GM23248 (cell line): ENCODE results near the gene ISYNA1. TPM values are rescaled to one million over a fixed set of nuclear protein-coding genes. Genes with fewer than 3 reads are reported as not detected.
A peak's percentile ranks its signal among the peaks of the same experiment; 100 is the strongest.

Source experiments
- DNase-seq: peaks from one replicate; pipeline ENCODE4 v3.0.0-alpha.2; 2015
- H2AFZ ChIP-seq: fragments of 200-600 bp; sonication (generic); 2 replicates; pipeline ENCODE4 v1.6.1; 2016; ENCODE audit warnings: antibody characterized with exemption
- H3F3A ChIP-seq: fragments of 200-600 bp; sonication (generic); 2 replicates; pipeline ENCODE4 v1.6.1; 2016; ENCODE audit warnings: mild to moderate bottlenecking, antibody characterized with exemption, mixed run types; ENCODE audit not compliant: insufficient read depth
- H3K27ac ChIP-seq: fragments of 200-600 bp; sonication (generic); 2 replicates; pipeline ENCODE4 v1.5.1; 2016; ENCODE audit warnings: mild to moderate bottlenecking
- H3K27me3 ChIP-seq: fragments of 200-600 bp; sonication (generic); replicated peaks from 2 replicates; pipeline ENCODE4 v1.6.1; 2016; ENCODE audit warnings: mild to moderate bottlenecking; ENCODE audit not compliant: insufficient read depth
- H3K36me3 ChIP-seq: fragments of 200-600 bp; sonication (generic); 2 replicates; pipeline ENCODE4 v1.6.1; 2016; ENCODE audit warnings: low read depth, mild to moderate bottlenecking
- H3K4me1 ChIP-seq: fragments of 200-600 bp; sonication (generic); 2 replicates; pipeline ENCODE4 v1.6.1; 2016; ENCODE audit warnings: mild to moderate bottlenecking; ENCODE audit not compliant: insufficient read depth
- H3K4me2 ChIP-seq: fragments of 200-600 bp; sonication (generic); one replicate; pipeline ENCODE4 v1.6.1; 2016; ENCODE audit warnings: mild to moderate bottlenecking; ENCODE audit not compliant: unreplicated experiment
- H3K4me3 ChIP-seq: fragments of 200-600 bp; sonication (generic); 2 replicates; pipeline ENCODE4 v1.5.1; 2016; ENCODE audit warnings: mild to moderate bottlenecking
- H3K79me2 ChIP-seq: fragments of 200-600 bp; sonication (generic); 2 replicates; pipeline ENCODE4 v1.6.1; 2016; ENCODE audit warnings: mild to moderate bottlenecking; ENCODE audit not compliant: insufficient read depth
- H3K9ac ChIP-seq: fragments of 200-600 bp; sonication (generic); 2 replicates; pipeline ENCODE4 v1.6.1; 2016; ENCODE audit warnings: mild to moderate bottlenecking
- H3K9me2 ChIP-seq: fragments of 200-600 bp; sonication (generic); 2 replicates; pipeline ENCODE4 v1.6.1; 2016; ENCODE audit warnings: mixed run types, mild to moderate bottlenecking, moderate library complexity; ENCODE audit not compliant: insufficient read depth
- H3K9me3 ChIP-seq: fragments of 200-600 bp; sonication (generic); one replicate; pipeline ENCODE4 v1.6.1; 2017; ENCODE audit warnings: low read depth
- H4K20me1 ChIP-seq: fragments of 200-600 bp; sonication (generic); 2 replicates; pipeline ENCODE4 v1.6.0; 2016; ENCODE audit not compliant: insufficient read depth
- EZH2 ChIP-seq: fragments of 200-600 bp; sonication (generic); IDR thresholded peaks from 2 replicates; pipeline ENCODE4 v1.6.1; 2018; ENCODE audit warnings: antibody characterized with exemption, mild to moderate bottlenecking; ENCODE audit not compliant: insufficient read depth, poor library complexity, severe bottlenecking
- EZH2phosphoT487 ChIP-seq: fragments of 200-600 bp; sonication (generic); IDR thresholded peaks from 2 replicates; pipeline ENCODE4 v1.6.1; 2018; ENCODE audit warnings: antibody characterized with exemption, moderate library complexity, mild to moderate bottlenecking, low read depth; ENCODE audit not compliant: insufficient read depth
- WGBS, 2 experiments: methylation state at CpG; one replicate each; pipeline ENCODE4 v1.1.6; 2015 to 2017; ENCODE audit warnings: low lambda C conversion rate in 2 of 2, low coverage in 1 of 2; ENCODE audit errors: missing lambda C conversion rate in 2 of 2; 5-methylcytosine and 5-hydroxymethylcytosine counted together
- in situ Hi-C: fragments of 300-500 bp; cut with MboI; formaldehyde crosslinking; loops from 2 replicates; pipeline ENCODE4 v1.15.0; 2020
- polyA plus RNA-seq: library from polyadenylated mRNA; unstranded; fragments of >200 nt; fragmentation: Nextera tagmentation; extraction: Ambion mirVana; gene quantifications from 2 replicates; pipeline ENCODE4 v1.2.1, GENCODE V29; 2016
- total RNA-seq: library from RNA; depleted of rRNA; stranded (reverse); fragments of >200 nt; shearing (Covaris generic); gene quantifications from 2 replicates; pipeline ENCODE4 v1.2.3, GENCODE V29; 2014

ISYNA1 gene
- total and polyA plus RNA-seq, 2 experiments from 2014 or later: 5.5 to 17.2 TPM

GRCh38 chr19:18433015-18433691, 4.8 kb downstream of the ISYNA1 start:
- H3K9me2 ChIP-seq: no peaks in the 10 kb centered on the region
- no peaks in the 10 kb centered on the region for H3K9me3 ChIP-seq
- H3K4me2 ChIP-seq: no peak overlapping the region
- no peak for TF ChIP-seq EZH2phosphoT487
- TF ChIP-seq EZH2: no peak
- no peaks in the 10 kb centered on the region for H4K20me1 ChIP-seq
- WGBS, 2 experiments: 36 to 37% methylated on average over 36 to 53 of the region's 59 CpGs
- no peaks in the 10 kb centered on the region for H3K36me3 ChIP-seq
- DNase-seq: peak; percentile 20
- peaks cover 18% of the 10 kb centered on the region for H3K79me2 ChIP-seq
- no peak overlapping the region for H3K9ac ChIP-seq
- H3F3A ChIP-seq: no peaks in the 10 kb centered on the region
- H3K27ac ChIP-seq: no peak overlapping the region
- no peak overlapping the region for H2AFZ ChIP-seq
- in situ Hi-C loops: no loop called here
- H3K4me1 ChIP-seq: peaks cover 13% of the 10 kb centered on the region
- H3K4me3 ChIP-seq: no peak overlapping the region
- no peaks in the 10 kb centered on the region for H3K27me3 ChIP-seq

DNA sequence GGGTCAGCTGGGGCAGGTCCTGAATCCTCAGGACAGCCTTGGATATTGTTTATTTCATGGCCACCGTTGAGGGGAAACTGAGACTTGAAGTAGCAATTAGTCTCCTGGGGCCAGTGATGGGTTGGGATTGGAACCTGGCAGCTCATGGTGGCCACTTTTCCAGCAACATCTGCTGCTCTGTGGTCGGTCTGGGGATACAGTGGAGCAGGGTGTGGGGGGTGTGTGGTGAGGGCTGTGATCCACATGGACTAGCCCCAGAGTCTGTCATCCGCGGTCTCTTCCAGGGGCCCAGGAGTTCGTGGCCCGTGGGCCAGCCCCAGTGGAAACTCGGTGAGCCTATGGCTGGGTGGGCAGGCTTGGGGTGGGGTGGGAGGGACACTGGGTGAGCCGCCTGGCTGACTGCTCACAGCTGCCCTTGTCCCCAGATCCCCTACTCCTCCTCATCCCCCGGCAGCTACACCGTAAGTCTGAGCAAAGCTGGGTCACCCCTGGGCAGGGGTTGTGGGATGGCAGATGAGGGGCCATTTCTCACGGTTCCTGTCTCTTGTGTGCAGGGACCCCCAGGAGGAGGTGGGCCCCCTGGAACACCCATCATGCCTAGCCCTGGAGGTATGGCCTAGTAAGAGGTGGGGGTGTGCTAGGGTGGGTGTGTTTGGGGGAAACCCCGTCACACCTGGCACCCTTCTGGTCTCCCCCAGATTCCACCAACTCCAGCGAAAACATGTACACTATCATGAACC, 5.5 kb downstream of the ISYNA1 start:
- Histone ChIP-seq H3K9ac (no peak overlapping the region), H2AFZ (no peak overlapping the region), H4K20me1 (no peaks in the 10 kb centered on the region), H3K79me2 (peaks cover 24% of the 10 kb centered on the region), H3K9me3 (no peaks in the 10 kb centered on the region), H3K4me2 (no peak overlapping the region), H3K9me2 (no peaks in the 10 kb centered on the region), H3K4me3 (no peak overlapping the region), H3K36me3 (no peaks in the 10 kb centered on the region), H3K27ac (no peak overlapping the region), H3F3A (no peaks in the 10 kb centered on the region), H3K27me3 (no peaks in the 10 kb centered on the region), H3K4me1 (peaks cover 13% of the 10 kb centered on the region)
- no peak for DNase-seq
- no peak for TF ChIP-seq EZH2
- no peak for TF ChIP-seq EZH2phosphoT487
- in situ Hi-C loops: no loop called here
- 73 to 81% methylated on average over 6 to 9 of the region's 13 CpGs for WGBS, 2 experiments

DNA sequence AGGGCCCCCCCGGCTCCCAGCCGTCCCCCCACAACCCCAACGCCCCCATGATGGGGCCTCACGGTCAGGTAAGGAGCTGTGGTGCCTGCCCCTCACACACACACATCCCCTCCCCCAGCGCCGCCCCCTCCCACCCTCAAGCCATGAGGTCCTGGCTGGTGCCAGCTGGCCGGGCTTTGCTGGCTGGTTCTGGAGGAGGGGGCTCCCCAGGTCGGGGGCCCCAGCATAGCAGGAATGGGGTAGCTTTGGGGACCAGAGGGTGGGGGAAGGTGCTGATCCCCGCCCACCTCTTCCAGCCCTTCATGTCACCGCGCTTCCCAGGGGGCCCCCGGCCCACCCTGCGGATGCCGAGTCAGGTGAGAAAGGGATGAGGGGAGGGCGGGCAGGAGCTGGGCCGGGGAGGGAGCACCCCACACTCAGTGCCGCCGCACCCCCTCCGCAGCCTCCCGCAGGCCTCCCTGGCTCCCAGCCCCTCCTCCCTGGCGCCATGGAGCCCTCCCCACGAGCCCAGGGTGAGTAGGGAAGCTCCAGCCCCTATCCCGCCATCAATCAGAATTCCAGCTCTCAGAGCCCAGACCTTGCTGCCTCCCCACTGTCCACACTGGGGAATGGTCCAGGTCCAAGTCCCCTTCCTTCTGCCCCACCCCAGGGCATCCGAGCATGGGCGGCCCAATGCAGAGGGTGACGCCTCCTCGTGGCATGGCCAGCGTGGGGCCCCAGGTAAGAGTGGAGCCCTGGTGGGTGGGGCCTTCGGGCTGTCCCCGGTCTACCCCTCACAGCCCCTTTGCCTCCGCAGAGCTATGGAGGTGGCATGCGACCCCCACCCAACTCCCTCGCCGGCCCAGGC, 6.4 kb downstream of the ISYNA1 start:
- Histone ChIP-seq H4K20me1 (no peaks in the 10 kb centered on the region), H3F3A (no peaks in the 10 kb centered on the region), H2AFZ (no peak overlapping the region), H3K4me3 (no peak overlapping the region), H3K9me3 (no peaks in the 10 kb centered on the region), H3K27ac (no peak overlapping the region), H3K79me2 (peaks cover 32% of the 10 kb centered on the region), H3K9ac (no peak overlapping the region), H3K27me3 (no peaks in the 10 kb centered on the region), H3K4me1 (peaks cover 18% of the 10 kb centered on the region), H3K9me2 (no peaks in the 10 kb centered on the region), H3K4me2 (no peak overlapping the region), H3K36me3 (no peaks in the 10 kb centered on the region)
- in situ Hi-C loops: no loop called here
- TF ChIP-seq EZH2 (no peak), EZH2phosphoT487 (no peak)
- WGBS, 2 experiments: 94 to 97% methylated on average over 11 to 34 of the region's 34 CpGs
- no peak for DNase-seq

- in situ Hi-C loops: no loop called here
- Histone ChIP-seq H3K4me2 (no peak overlapping the region), H3F3A (peaks cover 3% of the 10 kb centered on the region), H3K27me3 (no peaks in the 10 kb centered on the region), H3K4me1 (peaks cover 26% of the 10 kb centered on the region), H3K9ac (no peak overlapping the region), H3K79me2 (peaks cover 41% of the 10 kb centered on the region), H2AFZ (no peak overlapping the region), H3K9me3 (no peaks in the 10 kb centered on the region), H3K27ac (no peak overlapping the region), H3K4me3 (no peak overlapping the region), H3K9me2 (no peaks in the 10 kb centered on the region), H3K36me3 (no peaks in the 10 kb centered on the region), H4K20me1 (no peaks in the 10 kb centered on the region)
- WGBS, 2 experiments: 87 to 88% methylated on average over 21 of the region's 21 CpGs
- no peak for DNase-seq
- no peak for TF ChIP-seq EZH2
- no peak for TF ChIP-seq EZH2phosphoT487
Measured at GRCh38 chr19:18430417-18431144, 7.4 kb downstream of the ISYNA1 start.
